HUES6 (cell line): ENCODE measurements around the gene LYVE1.

Experiments used
- H3K27ac ChIP-seq: 2 replicates; pipeline ENCODE4 v1.7.0; 2013; ENCODE audit warnings: low read depth, mild to moderate bottlenecking, low read length, inconsistent platforms
- H3K27me3 ChIP-seq: 2 replicates; pipeline ENCODE4 v1.6.1; 2013; ENCODE audit warnings: low read length; ENCODE audit not compliant: control insufficient read depth, insufficient read depth
- H3K36me3 ChIP-seq: 2 replicates; pipeline ENCODE4 v1.6.1; 2013; ENCODE audit warnings: low read length; ENCODE audit not compliant: control insufficient read depth, insufficient read depth
- H3K4me1 ChIP-seq: 2 replicates; pipeline ENCODE4 v1.6.1; 2013; ENCODE audit warnings: low read length; ENCODE audit not compliant: control insufficient read depth, insufficient read depth
- H3K4me3 ChIP-seq: 2 replicates; pipeline ENCODE4 v1.5.1; 2013; ENCODE audit warnings: low read depth, low read length
- H3K9ac ChIP-seq: one replicate; pipeline ENCODE4 v1.6.1; 2013; ENCODE audit warnings: mild to moderate bottlenecking, low read length
- H3K9me3 ChIP-seq: 2 replicates; pipeline ENCODE4 v1.6.1; 2013; ENCODE audit warnings: low read depth, low read length; ENCODE audit not compliant: control insufficient read depth, insufficient read depth

Gene LYVE1

DNA sequence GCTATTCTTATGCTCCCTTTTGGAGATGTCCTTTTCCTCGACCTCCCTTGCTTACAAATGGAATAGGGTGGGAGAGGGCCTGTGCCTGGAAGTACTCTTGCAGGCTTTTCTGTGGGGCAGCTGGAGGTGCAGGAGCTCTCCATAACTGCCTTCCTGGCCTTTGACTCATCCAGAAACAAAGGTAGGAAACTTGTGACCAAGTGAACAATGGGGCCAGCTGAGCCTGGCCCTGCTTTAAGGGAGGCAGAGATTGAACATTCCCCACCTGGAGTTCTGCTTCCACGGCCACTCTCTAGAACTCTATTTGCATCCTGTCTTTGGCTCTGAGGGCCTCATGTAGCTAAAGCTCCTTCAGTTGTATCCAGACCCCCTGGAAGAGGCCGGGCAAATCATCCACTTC, 5.1 kb upstream of the LYVE1 start:
- Histone ChIP-seq H3K4me3 (no peak overlapping the region), H3K9me3 (no peaks in the 10 kb centered on the region), H3K27me3 (no peaks in the 10 kb centered on the region), H3K4me1 (peaks cover 21% of the 10 kb centered on the region), H3K27ac (no peak overlapping the region), H3K9ac (no peak overlapping the region), H3K36me3 (no peaks in the 10 kb centered on the region; the same call in 1 of the 2 replicates)

DNA sequence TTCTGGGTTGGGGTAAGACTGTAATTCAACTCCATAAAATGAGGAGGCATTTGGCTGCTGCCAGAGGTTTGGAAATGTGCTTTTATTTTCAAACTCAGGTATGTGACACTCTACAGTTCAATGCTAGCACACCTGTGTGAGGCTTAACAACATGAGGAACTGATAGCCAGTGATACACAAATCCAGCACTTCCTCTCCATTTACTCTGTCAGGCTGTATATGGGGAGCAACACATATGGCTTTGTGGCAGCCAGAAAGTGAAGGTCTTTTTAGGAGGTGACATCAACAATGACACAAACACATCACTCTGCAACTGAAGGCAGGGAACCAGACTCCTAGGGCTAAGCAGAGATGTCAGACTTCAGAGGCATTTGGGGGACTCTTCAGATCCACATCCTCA, 4.6 kb upstream of the LYVE1 start:
- Histone ChIP-seq H3K27ac (no peak overlapping the region), H3K9me3 (no peaks in the 10 kb centered on the region)

DNA sequence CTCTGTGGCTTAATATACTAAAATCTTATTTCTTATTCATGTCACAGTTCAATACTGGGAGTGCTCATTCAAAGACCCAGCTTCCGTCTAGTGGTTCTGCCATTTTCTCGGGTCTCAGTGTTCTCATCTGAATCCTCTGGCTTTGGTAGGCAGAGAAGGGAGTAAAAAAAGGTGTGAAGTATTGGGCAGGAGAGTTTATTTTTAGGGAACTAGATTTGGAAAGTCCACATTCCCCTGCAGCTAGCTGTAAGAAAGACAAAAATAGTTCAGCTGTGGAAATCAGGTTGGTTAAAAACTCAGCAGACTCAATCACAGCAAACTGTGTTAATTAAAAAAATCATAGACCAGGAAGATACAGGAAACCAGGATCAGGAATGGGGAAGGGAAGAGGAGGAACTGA, 4.1 kb upstream of the LYVE1 start:
- no peaks in the 10 kb centered on the region; the same call in 1 of the 2 replicates for H3K36me3 ChIP-seq
- H3K4me3 ChIP-seq: no peak overlapping the region
- H3K9ac ChIP-seq: no peak overlapping the region

More for the DNA sequence above, 4.6 kb upstream of the LYVE1 start:
- Histone ChIP-seq H3K4me1 (peaks cover 25% of the 10 kb centered on the region), H3K4me3 (no peak overlapping the region), H3K9ac (no peak overlapping the region), H3K36me3 (no peaks in the 10 kb centered on the region; the same call in 1 of the 2 replicates), H3K27me3 (no peaks in the 10 kb centered on the region)

DNA sequence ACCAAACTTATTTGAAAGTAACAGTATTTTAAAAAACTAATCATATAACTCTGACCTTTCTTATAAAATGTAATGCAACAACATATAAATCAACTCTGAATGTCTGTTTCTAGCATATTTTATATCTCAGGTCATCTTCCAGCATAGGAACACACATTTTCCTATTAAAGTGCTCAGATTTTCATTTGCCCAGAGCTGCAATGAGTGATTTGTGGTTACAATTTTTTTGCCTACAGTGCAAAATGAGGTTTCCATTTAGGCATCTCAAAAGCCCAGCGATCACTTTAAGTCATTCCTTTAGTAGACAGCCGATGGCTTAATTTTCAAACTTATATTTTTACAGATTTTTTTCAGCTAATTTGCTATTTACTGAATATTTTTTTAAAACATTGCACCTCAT, 1.0 kb downstream of the LYVE1 start:
- Histone ChIP-seq H3K9ac (no peak overlapping the region), H3K4me1 (peaks cover 19% of the 10 kb centered on the region), H3K36me3 (no peaks in the 10 kb centered on the region), H3K27ac (no peak overlapping the region), H3K4me3 (no peak overlapping the region), H3K9me3 (no peaks in the 10 kb centered on the region), H3K27me3 (no peaks in the 10 kb centered on the region)

More for the DNA sequence above, 4.1 kb upstream of the LYVE1 start:
- Histone ChIP-seq H3K9me3 (no peaks in the 10 kb centered on the region), H3K27ac (no peak overlapping the region), H3K4me1 (peaks cover 25% of the 10 kb centered on the region), H3K27me3 (no peaks in the 10 kb centered on the region)

- H3K4me1 ChIP-seq: peaks cover 19% of the 10 kb centered on the region
- no peak overlapping the region for H3K4me3 ChIP-seq
- H3K36me3 ChIP-seq: no peaks in the 10 kb centered on the region
- no peaks in the 10 kb centered on the region for H3K27me3 ChIP-seq
- H3K27ac ChIP-seq: no peak overlapping the region
- H3K9ac ChIP-seq: no peak overlapping the region
- H3K9me3 ChIP-seq: no peaks in the 10 kb centered on the region
Measured at GRCh38 chr11:10566257-10566957, 2.1 kb downstream of the LYVE1 start.

GRCh38 chr11:10565493-10565892, 3.0 kb downstream of the LYVE1 start:
- peaks cover 19% of the 10 kb centered on the region for H3K4me1 ChIP-seq
- no peaks in the 10 kb centered on the region for H3K9me3 ChIP-seq
- H3K36me3 ChIP-seq: no peaks in the 10 kb centered on the region
- H3K9ac ChIP-seq: no peak overlapping the region
- H3K27me3 ChIP-seq: no peaks in the 10 kb centered on the region
- H3K27ac ChIP-seq: no peak overlapping the region
- no peak overlapping the region for H3K4me3 ChIP-seq

- peaks cover 15% of the 10 kb centered on the region for H3K4me1 ChIP-seq
- H3K27me3 ChIP-seq: no peaks in the 10 kb centered on the region
- H3K27ac ChIP-seq: no peak overlapping the region
Measured at GRCh38 chr11:10564696-10565318, 3.7 kb downstream of the LYVE1 start.

DNA sequence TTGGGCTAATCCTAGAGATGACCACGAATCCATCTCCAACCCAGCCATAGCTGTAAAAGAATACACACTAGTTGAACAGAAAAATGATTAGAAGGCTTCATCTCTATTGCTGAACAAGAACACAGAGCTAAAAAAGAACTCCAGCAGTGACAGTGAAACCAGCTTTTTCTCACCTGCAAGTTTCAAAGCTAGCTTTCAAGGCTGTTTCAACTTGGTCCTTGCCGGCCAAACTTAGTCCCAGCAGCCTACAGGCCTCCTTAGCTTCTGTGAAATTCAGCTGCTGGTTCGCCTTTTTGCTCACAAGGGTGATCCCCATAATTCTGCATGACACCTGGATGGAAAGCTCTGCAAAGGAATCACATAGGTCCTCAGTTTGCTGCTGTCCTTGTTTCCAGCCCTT, 4.4 kb downstream of the LYVE1 start:
- no peaks in the 10 kb centered on the region for H3K9me3 ChIP-seq

More at GRCh38 chr11:10564696-10565318, 3.7 kb downstream of the LYVE1 start:
- H3K9me3 ChIP-seq: no peaks in the 10 kb centered on the region
- no peak overlapping the region for H3K4me3 ChIP-seq
- no peak overlapping the region for H3K9ac ChIP-seq
- H3K36me3 ChIP-seq: no peaks in the 10 kb centered on the region

DNA sequence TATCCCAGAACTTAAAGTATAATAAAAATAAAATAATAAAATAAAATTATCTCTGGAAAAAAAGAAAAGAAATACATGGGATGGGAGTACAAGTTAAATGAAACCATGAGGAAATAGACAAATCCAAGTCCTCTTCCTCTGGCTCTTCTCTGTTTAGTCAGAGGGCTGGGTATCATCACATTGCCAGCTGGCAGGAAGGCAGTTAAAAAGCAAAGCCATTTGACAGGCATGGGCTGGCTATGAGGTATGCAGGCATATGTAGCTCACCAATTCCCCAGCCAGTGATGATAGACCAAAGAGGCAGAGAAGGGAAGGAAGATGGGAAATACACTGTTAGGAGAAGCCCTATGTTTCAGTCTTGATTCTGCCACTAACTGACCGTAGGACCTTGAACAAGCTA, 6.5 kb downstream of the LYVE1 start:
- no peak overlapping the region for H3K4me3 ChIP-seq
- no peaks in the 10 kb centered on the region for H3K9me3 ChIP-seq
- H3K4me1 ChIP-seq: no peaks in the 10 kb centered on the region
- H3K27ac ChIP-seq: no peak overlapping the region
- no peak overlapping the region for H3K9ac ChIP-seq
- H3K36me3 ChIP-seq: no peaks in the 10 kb centered on the region
- H3K27me3 ChIP-seq: no peaks in the 10 kb centered on the region

More for the DNA sequence above, 4.4 kb downstream of the LYVE1 start:
- Histone ChIP-seq H3K4me3 (no peak overlapping the region), H3K36me3 (no peaks in the 10 kb centered on the region), H3K27ac (no peak overlapping the region), H3K9ac (no peak overlapping the region), H3K4me1 (peaks cover 9% of the 10 kb centered on the region), H3K27me3 (no peaks in the 10 kb centered on the region)

GRCh38 chr11:10561043-10561818, 7.2 kb downstream of the LYVE1 start:
- no peaks in the 10 kb centered on the region; the same call in 1 of the 2 replicates for H3K4me1 ChIP-seq
- H3K36me3 ChIP-seq: no peaks in the 10 kb centered on the region
- H3K9ac ChIP-seq: no peak overlapping the region
- no peak overlapping the region for H3K27ac ChIP-seq
- H3K27me3 ChIP-seq: no peaks in the 10 kb centered on the region
- no peaks in the 10 kb centered on the region for H3K9me3 ChIP-seq
- no peak overlapping the region for H3K4me3 ChIP-seq

- H3K27me3 ChIP-seq: no peaks in the 10 kb centered on the region
Measured at GRCh38 chr11:10558288-10558687, 10.2 kb downstream of the LYVE1 start.

More at GRCh38 chr11:10558288-10558687, 10.2 kb downstream of the LYVE1 start:
- Histone ChIP-seq H3K9ac (no peak overlapping the region), H3K27ac (no peak overlapping the region), H3K4me1 (no peaks in the 10 kb centered on the region; the same call in 1 of the 2 replicates), H3K9me3 (no peaks in the 10 kb centered on the region), H3K36me3 (no peaks in the 10 kb centered on the region), H3K4me3 (no peak overlapping the region)
